K562 (cell line): ENCODE results near the gene NECAP2. TPM values are rescaled to one million over a fixed set of nuclear protein-coding genes. Genes with fewer than 3 reads are reported as not detected.

Source experiments
- HDGF ChIP-seq: fragments of 450-650 bp; IDR thresholded peaks from 2 replicates; pipeline ENCODE4 v1.6.1; 2016
- KDM1A ChIP-seq, 2 experiments: fragments of 450-650 bp; IDR thresholded peaks; 2 replicates each; pipeline ENCODE4 v1.6.1; 2016; ENCODE audit warnings: mild to moderate bottlenecking in 2 of 2
- RBM39 ChIP-seq: fragments of 200-400 bp; formaldehyde crosslinking; optimal IDR thresholded peaks from 2 replicates; pipeline ENCODE3; 2018; ENCODE audit warnings: low read depth, low read length
- SMAD2 ChIP-seq: fragments of 150-350 bp; IDR thresholded peaks from 2 replicates; pipeline ENCODE4 v1.6.1; 2014; ENCODE audit warnings: low read depth, mild to moderate bottlenecking, low read length
- STAT6 ChIP-seq: sonication (generic); formaldehyde crosslinking; IDR thresholded peaks from 2 replicates; pipeline ENCODE4 v1.8.1; 2023; ENCODE audit warnings: mild to moderate bottlenecking, missing genetic modification reagents
- ZBTB17 ChIP-seq: fragments of 450-650 bp; formaldehyde crosslinking; IDR thresholded peaks from 2 replicates; pipeline ENCODE4 v1.4.0; 2020; ENCODE audit warnings: mild to moderate bottlenecking
- ZBTB2 ChIP-seq: fragments of 450-650 bp; IDR thresholded peaks from 2 replicates; pipeline ENCODE4 v1.6.1; 2016; ENCODE audit warnings: antibody characterized with exemption
- ZNF740 ChIP-seq, 3 experiments: fragments of 200-800 bp in 1 of 3; sonication (Bioruptor generic) in 1 of 3; sonication (generic) in 1 of 3; formaldehyde crosslinking in 1 of 3; IDR thresholded peaks; 2 replicates each; pipeline versions ENCODE4 v1.6.1 to v1.8.0; 2016 to 2022; ENCODE audit warnings: mild to moderate bottlenecking in 2 of 3, missing compliant biosample characterization in 2 of 3, missing genetic modification characterization in 2 of 3, missing genetic modification reagents in 1 of 3
- ZSCAN29 ChIP-seq: fragments of 450-650 bp; IDR thresholded peaks from 2 replicates; pipeline ENCODE4 v1.6.1; 2017
- polyA plus RNA-seq, 8 experiments: library from polyadenylated mRNA; depleted of rRNA in 4 of 8; stranded (reverse) in 5 of 8; unstranded in 3 of 8; fragments of >200 nt; fragmentation: Nextera tagmentation in 2 of 8; fragmentation: Illumina TruSeq in 1 of 8; extraction: Ambion mirVana in 2 of 8; extraction: Trizol in 1 of 8; gene quantifications; 2 replicates each; pipeline versions ENCODE4 v1.2.1 to v1.2.3, GENCODE V29; 2011 to 2014; ENCODE audit warnings: inconsistent platforms in 1 of 8, missing spikeins in 1 of 8
- total RNA-seq, 7 experiments: library from RNA; depleted of rRNA in 6 of 7; stranded (reverse); fragments of >200 nt in 6 of 7; fragmentation: Illumina TruSeq in 2 of 7; extraction: Trizol in 2 of 7; gene quantifications; 2 replicates each; pipeline versions ENCODE4 v1.2.1 to v1.2.3, GENCODE V29; 2011 to 2021; ENCODE audit warnings: low replicate concordance in 1 of 7
- TF ChIP-seq, protein P1 (sequence below): fragments of 250-450 bp; sonication (Bioruptor Pico); IDR thresholded peaks from 2 replicates; pipeline ENCODE4 v1.9.0; 2021; ENCODE audit warnings: mild to moderate bottlenecking, inconsistent platforms

NECAP2 gene
- total and polyA plus RNA-seq, 9 of the 15 experiments (the other 6 are each of a cell fraction or from before 2014, with no cell fraction given), result 22.7 to 107 (median 79.2) TPM

GRCh38 chr1:16478091-16478490 is 37.6 kb downstream of the NECAP2 start (continued):
- no peak for TF ChIP-seq ZBTB2
- TF ChIP-seq STAT6 (CRISPR knock-in tag), result no peak
- TF ChIP-seq, protein P1, sequence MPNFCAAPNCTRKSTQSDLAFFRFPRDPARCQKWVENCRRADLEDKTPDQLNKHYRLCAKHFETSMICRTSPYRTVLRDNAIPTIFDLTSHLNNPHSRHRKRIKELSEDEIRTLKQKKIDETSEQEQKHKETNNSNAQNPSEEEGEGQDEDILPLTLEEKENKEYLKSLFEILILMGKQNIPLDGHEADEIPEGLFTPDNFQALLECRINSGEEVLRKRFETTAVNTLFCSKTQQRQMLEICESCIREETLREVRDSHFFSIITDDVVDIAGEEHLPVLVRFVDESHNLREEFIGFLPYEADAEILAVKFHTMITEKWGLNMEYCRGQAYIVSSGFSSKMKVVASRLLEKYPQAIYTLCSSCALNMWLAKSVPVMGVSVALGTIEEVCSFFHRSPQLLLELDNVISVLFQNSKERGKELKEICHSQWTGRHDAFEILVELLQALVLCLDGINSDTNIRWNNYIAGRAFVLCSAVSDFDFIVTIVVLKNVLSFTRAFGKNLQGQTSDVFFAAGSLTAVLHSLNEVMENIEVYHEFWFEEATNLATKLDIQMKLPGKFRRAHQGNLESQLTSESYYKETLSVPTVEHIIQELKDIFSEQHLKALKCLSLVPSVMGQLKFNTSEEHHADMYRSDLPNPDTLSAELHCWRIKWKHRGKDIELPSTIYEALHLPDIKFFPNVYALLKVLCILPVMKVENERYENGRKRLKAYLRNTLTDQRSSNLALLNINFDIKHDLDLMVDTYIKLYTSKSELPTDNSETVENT (CRISPR knock-in tag), result no peak
- TF ChIP-seq HDGF, result no peak
- no peak for TF ChIP-seq ZSCAN29
- TF ChIP-seq KDM1A (IDR thresholded peaks at IDR 0.05), result no peak
- no peak for TF ChIP-seq RBM39
- TF ChIP-seq ZBTB17, result no peak
- TF ChIP-seq ZNF740 (CRISPR knock-in tag; IDR thresholded peaks at IDR 0.05), result no peak
- no peak for TF ChIP-seq ZNF740 (tag; IDR thresholded peaks at IDR 0.05)
- TF ChIP-seq SMAD2, result no peak
- TF ChIP-seq, all 486 proteins: peak for 0
